Fibroblast of lung (primary cell): ENCODE data around the gene HAUS1.

Source experiments
- CTCF ChIP-seq, 2 donors: IDR thresholded peaks in 1 of 2; conservative IDR thresholded peaks in 1 of 2; 1 replicate in 1 of 2; 2 replicates in 1 of 2; pipeline ENCODE4 v1.5.1; 2011 to 2012; ENCODE audit warnings: low read length in 2 of 2, control low read depth in 1 of 2, inconsistent platforms in 1 of 2, low read depth in 1 of 2, mild to moderate bottlenecking in 1 of 2
- EZH2 ChIP-seq: IDR thresholded peaks from 2 replicates; pipeline ENCODE4 v1.5.1; 2012; ENCODE audit warnings: low read length, control low read depth, mild to moderate bottlenecking; ENCODE audit errors: missing control alignments

GRCh38 chr18:46097801-46098615 is 6.2 kb upstream of the HAUS1 start, which contains the start of gene ATP5F1A:
- no peak for TF ChIP-seq CTCF (conservative IDR thresholded peaks at IDR 0.05 in 1 of 2, IDR thresholded peaks at IDR 0.05 in 1 of 2; ENCODE audit: low read depth in 1 of 2, low read length in 2 of 2)
- TF ChIP-seq EZH2, result no peak
